HG03108 (cell line): ENCODE data around the gene PADI3.
"Not testable (repeated sequence)": the region's sequence is repeated elsewhere in the genome, so short reads cannot be mapped to it uniquely, and the experiment has no call there.

ENCODE experiments used
- ATAC-seq: cut with Tn5 transposase; IDR thresholded peaks from one replicate; pipeline ENCODE4 v1.9.1; 2021; ENCODE audit warnings: moderate library complexity; ENCODE audit not compliant: unreplicated experiment

PADI3 gene

GRCh38 chr1:17297991-17298390 is 49.1 kb downstream of the PADI3 start:
- ATAC-seq = no peak

GRCh38 chr1:17301767-17302166 is 52.9 kb downstream of the PADI3 start:
- no peak for ATAC-seq

DNA sequence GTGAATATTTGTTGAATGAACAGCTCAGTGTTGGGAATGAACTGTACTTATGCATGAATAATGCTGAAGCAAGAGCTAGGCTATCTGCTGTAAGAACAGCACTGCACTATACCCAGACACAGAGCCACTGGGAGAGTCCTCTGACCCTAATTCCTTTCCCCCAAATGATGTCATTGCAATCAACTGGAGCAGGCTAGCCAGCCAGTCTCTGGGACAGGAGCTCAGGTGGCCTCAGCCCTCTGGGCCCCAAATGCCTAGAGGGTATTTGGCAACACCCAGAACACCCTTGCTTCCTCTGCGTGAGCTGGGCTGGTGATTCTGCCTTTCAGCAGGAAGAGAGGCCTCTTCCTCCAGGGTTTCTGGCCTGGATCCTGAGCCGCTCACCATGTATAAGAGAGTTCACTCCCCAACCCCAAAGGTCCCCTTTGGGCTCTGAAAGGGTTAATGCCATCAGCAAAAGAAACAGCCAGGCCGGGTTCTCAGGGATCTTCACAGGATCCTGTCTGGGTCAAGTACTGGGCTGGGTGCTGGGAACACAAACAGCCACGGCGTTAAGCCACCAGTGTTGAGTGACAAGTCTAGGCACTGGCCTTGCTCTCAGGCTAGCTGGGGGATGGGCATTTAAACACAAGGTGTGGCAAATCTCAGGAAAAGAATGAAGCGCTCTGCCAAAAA is 55.4 kb downstream of the PADI3 start:
- ATAC-seq = no peak

- no peak for ATAC-seq
Measured at GRCh38 chr1:17304826-17305175, 55.9 kb downstream of the PADI3 start.

DNA sequence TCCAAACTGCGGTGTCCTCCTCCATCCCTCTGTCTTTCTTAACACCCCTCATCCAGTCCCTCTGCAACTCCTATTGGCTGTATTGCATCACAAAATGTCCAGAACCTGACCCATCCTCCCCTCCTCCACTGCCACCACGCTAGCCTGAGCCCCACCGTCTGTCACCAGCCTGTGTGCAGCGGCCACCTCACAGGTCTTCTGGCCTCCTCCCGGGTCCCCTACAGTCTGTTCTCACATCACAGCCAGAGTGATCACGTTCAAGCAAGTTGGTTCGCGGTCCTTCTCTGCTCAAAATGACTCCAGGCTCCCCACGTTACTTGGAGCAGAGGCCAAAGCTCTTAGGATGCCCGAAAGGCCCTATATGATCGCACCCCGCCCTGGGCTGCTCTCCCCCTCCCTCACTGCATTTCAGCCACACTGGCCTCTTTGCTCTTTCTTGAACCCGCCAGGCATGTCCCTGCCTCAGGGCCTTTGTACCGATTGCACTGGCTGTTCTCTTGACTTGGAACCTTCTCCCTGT is 56.7 kb downstream of the PADI3 start:
- no peak for ATAC-seq

DNA sequence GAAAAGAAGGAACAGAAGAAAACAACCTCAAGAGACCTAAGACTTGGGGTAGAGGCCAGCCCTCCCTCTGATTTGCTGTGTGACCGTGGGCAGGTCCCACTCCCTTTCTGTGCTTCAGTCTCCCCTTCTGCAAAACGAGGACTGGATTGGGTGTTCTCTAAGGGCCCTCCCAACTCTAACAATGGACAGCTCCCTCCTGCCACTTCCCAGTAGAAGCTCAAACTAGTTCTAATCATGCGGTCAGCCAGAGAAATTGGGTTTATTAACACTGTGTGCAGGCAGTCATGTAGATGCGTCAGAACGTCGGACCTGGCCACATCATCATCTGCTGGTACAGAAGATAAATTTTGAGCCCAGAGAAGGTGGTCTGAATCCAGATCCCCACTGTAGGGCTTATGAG is 57.5 kb downstream of the PADI3 start:
- no peak for ATAC-seq

- no peak for ATAC-seq
Measured at GRCh38 chr1:17306921-17307320, 58.0 kb downstream of the PADI3 start.

GRCh38 chr1:17307329-17307728 is 58.4 kb downstream of the PADI3 start:
- no peak for ATAC-seq

- no peak for ATAC-seq
Measured at GRCh38 chr1:17307946-17308345, 59.0 kb downstream of the PADI3 start, which contains the start of gene PADI4. Gene PADI4 (plus strand): TSS chr1:17308197. CDS start chr1:17308223, 26 bp downstream.

GRCh38 chr1:17308593-17308992 is 59.7 kb downstream of the PADI3 start:
- no peak for ATAC-seq

DNA sequence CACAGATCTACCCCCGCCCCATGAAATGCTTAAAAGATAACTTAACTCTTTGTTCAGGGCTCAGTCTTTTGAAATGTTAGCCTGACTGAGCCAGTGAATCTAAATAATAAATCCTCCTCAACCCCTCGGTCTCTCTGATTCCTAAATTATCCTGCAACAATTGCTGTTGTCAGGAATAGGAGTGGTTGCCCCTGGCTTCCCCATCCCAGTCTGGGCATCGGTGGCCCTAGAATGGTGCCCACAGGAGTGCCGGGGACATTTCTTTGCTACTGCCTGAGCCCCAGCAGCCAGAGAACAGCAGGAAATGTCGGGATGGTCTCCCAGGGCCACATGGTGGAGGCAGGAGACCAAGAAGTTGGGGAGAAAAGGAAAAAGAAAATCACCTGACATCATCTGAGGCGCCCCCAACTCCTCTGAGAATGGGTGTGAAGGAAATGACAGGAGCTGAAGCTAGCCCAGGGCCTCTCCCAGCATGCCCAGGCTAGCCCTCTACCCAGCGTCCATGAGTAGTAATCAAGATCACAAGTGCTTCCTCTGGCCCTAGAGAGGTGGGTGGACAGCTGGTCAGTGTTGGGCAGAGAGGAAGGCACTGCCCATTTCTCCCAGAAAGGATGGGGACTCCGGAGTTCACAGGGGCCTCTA is 60.6 kb downstream of the PADI3 start:
- no peak for ATAC-seq

- ATAC-seq = no peak
Measured at GRCh38 chr1:17310068-17310640, 61.3 kb downstream of the PADI3 start.

GRCh38 chr1:17313530-17314309 is 64.8 kb downstream of the PADI3 start:
- ATAC-seq = no peak

- no peak for ATAC-seq
Measured at GRCh38 chr1:17314491-17314971, 65.6 kb downstream of the PADI3 start.

GRCh38 chr1:17315542-17316130 is 66.7 kb downstream of the PADI3 start:
- ATAC-seq = no peak

DNA sequence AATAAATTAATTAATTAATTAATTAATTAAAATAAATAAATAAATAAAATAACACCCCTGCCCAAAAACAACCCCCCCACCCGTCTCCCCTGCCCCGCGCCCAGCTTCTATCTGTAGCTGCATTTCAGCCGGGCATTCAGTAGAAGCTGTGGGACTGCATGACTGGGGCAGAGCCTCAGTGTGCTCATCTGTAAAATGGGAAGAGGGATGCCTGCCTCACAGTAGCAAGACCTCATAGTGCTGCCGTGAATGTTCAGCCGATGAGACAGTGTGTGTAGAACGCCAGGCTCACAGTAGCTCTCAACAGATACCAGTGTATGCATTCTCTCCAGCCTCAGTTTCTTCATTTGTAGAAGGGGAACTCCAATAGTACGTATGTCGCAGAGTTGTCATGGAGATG is 67.8 kb downstream of the PADI3 start:
- ATAC-seq = no peak

DNA sequence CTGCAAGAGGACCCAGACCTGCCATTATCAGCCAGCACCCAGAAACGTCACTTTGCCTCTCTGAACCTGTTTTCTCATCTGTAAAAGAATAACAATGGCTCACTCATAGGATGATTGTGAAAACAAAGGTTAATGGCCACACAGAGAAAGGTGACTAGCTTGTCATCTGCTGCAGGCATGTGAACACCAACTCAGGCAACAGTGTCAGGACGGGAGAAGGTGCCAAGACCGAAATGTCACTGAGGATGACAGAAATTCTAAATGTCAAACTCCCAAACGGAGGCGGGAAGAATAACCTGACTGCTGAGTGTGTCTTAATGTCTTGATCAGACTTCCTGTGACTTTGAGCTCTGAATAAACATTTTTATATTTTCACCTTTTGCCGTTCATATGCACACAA is 69.4 kb downstream of the PADI3 start:
- no peak for ATAC-seq

DNA sequence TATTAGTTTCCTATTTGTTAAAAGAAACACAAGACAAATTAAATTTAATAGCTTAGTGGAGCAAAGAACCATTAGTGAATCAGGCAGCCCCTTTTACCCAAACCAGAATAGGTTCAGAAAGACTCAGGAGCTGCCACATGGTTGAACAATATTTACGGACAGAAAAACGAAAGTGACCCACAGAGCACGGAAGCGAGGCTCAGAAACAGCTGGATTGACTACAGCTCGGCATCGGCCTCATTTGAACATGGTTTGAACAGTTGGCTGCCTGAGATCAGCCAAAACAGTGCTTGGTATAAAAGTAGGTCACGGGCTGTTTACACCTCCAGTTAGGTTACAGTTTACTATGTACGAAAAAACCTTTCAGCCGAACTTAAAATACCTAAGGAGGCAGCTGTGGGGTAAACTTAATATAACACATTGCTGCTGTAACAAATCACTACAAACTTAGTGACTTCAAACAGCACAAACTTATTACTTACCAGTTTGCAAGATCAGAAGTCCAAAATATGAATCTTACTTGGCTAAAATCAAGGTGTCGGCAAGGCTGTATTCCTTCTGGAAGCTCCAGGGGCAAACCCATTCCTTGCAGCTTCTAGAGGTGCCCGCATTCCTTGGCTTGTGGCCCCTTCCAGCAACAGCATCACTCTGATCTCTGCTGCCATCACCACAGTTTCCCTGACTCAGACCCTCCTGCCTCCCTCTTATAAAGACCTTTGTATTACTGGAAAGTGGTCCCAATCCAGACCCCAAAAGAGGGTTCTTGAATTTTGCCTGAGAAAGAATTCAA is 70.9 kb downstream of the PADI3 start:
- ATAC-seq = no peak

GRCh38 chr1:17321857-17322390 is 73.0 kb downstream of the PADI3 start:
- not testable (repeated sequence) for ATAC-seq

GRCh38 chr1:17328855-17329254 is 80.0 kb downstream of the PADI3 start:
- no peak for ATAC-seq
